A549 (cell line): ENCODE data around the gene KIF1C. TPM values are rescaled to one million over a fixed set of nuclear protein-coding genes. Genes with fewer than 3 reads are reported as not detected.
A peak's percentile ranks its signal among the peaks of the same experiment; 100 is the strongest.

Experiments used
- ATAC-seq, 2 experiments: fragments of 200-7000 bp in 1 of 2; fragments of >200 bp in 1 of 2; cut with Nextera tagmentation in 1 of 2; cut with Tn5 transposase in 1 of 2; 3 replicates each; pipeline versions ENCODE4 v1.8.0 to v1.9.1; 2018 to 2020; ENCODE audit warnings: mild to moderate bottlenecking in 1 of 2, moderate library complexity in 1 of 2
- CTCF ChIA-PET: fragments of 300-600 bp; sonication (Branson Sonifier 250); formaldehyde crosslinking; extraction: SDS; loops from one replicate; lab custom pipeline; 2021; ENCODE audit warnings: antibody characterized with exemption, inconsistent platforms; lab: Yijun Ruan, JAX
- POLR2A ChIA-PET: fragments of 350-600 bp; formaldehyde crosslinking; extraction: SDS; loops from one replicate; lab custom pipeline; 2021; ENCODE audit warnings: antibody characterized with exemption, inconsistent platforms; lab: Yijun Ruan, JAX
- DNase-seq, 2 experiments: peaks; one replicate each; pipeline versions ENCODE4 v3.0.0 to v3.0.0-alpha.2; 2011 to 2016; ENCODE audit warnings: low read depth in 1 of 2, low spot score in 1 of 2
- FAIRE-seq: peaks from 2 replicates; lab custom pipeline; 2011; peaks lifted over from hg19 to GRCh38; lab: Jason Lieb, UNC
- H3K27ac ChIP-seq, 2 experiments: fragments of >200 bp; sonication (Bioruptor Twin); formaldehyde crosslinking; 3 replicates each; pipeline ENCODE4 v1.5.1; 2016 to 2017
- H3K4me1 ChIP-seq: fragments of >200 bp; sonication (Bioruptor Twin); formaldehyde crosslinking; 3 replicates; pipeline ENCODE4 v1.6.1; 2016
- H3K4me2 ChIP-seq: fragments of >200 bp; sonication (Bioruptor Twin); formaldehyde crosslinking; 3 replicates; pipeline ENCODE4 v1.6.1; 2016
- H3K4me3 ChIP-seq: fragments of >200 bp; sonication (Bioruptor Twin); formaldehyde crosslinking; 3 replicates; pipeline ENCODE4 v1.5.1; 2016
- H3K9me3 ChIP-seq: fragments of >200 bp; sonication (Bioruptor Twin); formaldehyde crosslinking; 3 replicates; pipeline ENCODE4 v1.6.1; 2016
- CBX8 ChIP-seq: fragments of 200-600 bp; sonication (generic); IDR thresholded peaks from 2 replicates; pipeline ENCODE4 v1.6.1; 2016
- CEBPB ChIP-seq, 2 experiments: fragments of >200 bp in 1 of 2; sonication (Bioruptor Twin) in 1 of 2; formaldehyde crosslinking in 1 of 2; IDR thresholded peaks; 2 replicates each; pipeline ENCODE4 v1.6.1; 2012 to 2016
- CHD2 ChIP-seq: fragments of 150-350 bp; IDR thresholded peaks from 2 replicates; pipeline ENCODE4 v1.6.1; 2014; ENCODE audit warnings: low read length; ENCODE audit not compliant: partially characterized antibody
- CHD4 ChIP-seq: fragments of 200-600 bp; sonication (generic); IDR thresholded peaks from 2 replicates; pipeline ENCODE4 v1.6.1; 2016; ENCODE audit warnings: antibody characterized with exemption, mild to moderate bottlenecking, borderline replicate concordance
- EHF ChIP-seq: fragments of 250-450 bp; sonication (Bioruptor Pico); IDR thresholded peaks from 2 replicates; pipeline ENCODE4 v1.5.0; 2020; ENCODE audit warnings: mild to moderate bottlenecking
- FOXS1 ChIP-seq: fragments of 250-450 bp; sonication (Bioruptor Pico); IDR thresholded peaks from 2 replicates; pipeline ENCODE4 v1.5.0; 2020; ENCODE audit warnings: mild to moderate bottlenecking, moderate library complexity
- HDAC2 ChIP-seq: fragments of 200-600 bp; sonication (generic); IDR thresholded peaks from 2 replicates; pipeline ENCODE4 v1.6.1; 2016
- HOXB5 ChIP-seq: fragments of 250-450 bp; sonication (Bioruptor Pico); IDR thresholded peaks from 2 replicates; pipeline ENCODE4 v1.5.0; 2020; ENCODE audit warnings: mild to moderate bottlenecking, moderate library complexity
- JUN ChIP-seq, 2 experiments: fragments of >200 bp; sonication (Bioruptor Twin); formaldehyde crosslinking; IDR thresholded peaks; 2 replicates in 1 of 2; 3 replicates in 1 of 2; pipeline ENCODE4 v1.6.1; 2016 to 2017
- JUNB ChIP-seq: fragments of >200 bp; sonication (Bioruptor Twin); formaldehyde crosslinking; IDR thresholded peaks from 2 replicates; pipeline ENCODE4 v1.6.1; 2016
- NR3C1 ChIP-seq: fragments of >200 bp; sonication (Bioruptor Twin); formaldehyde crosslinking; IDR thresholded peaks from 3 replicates; pipeline ENCODE4 v1.6.1; 2017
- RARB ChIP-seq: fragments of 250-450 bp; sonication (Bioruptor Pico); IDR thresholded peaks from 2 replicates; pipeline ENCODE4 v1.8.0; 2021; ENCODE audit warnings: mild to moderate bottlenecking, moderate library complexity
- RFX5 ChIP-seq: fragments of 450-650 bp; IDR thresholded peaks from 2 replicates; pipeline ENCODE4 v1.7.1; 2014; ENCODE audit warnings: antibody characterized with exemption, mild to moderate bottlenecking, moderate library complexity
- RNF2 ChIP-seq: fragments of 200-600 bp; sonication (generic); IDR thresholded peaks from 2 replicates; pipeline ENCODE4 v1.6.1; 2016; ENCODE audit warnings: low read depth, mild to moderate bottlenecking, antibody characterized with exemption, moderate library complexity, borderline replicate concordance
- SMC3 ChIP-seq: fragments of >200 bp; sonication (Bioruptor Twin); formaldehyde crosslinking; IDR thresholded peaks from 3 replicates; pipeline ENCODE4 v1.6.1; 2018; ENCODE audit warnings: inconsistent platforms
- TFCP2L1 ChIP-seq: fragments of 250-450 bp; sonication (Bioruptor Pico); IDR thresholded peaks from 2 replicates; pipeline ENCODE4 v1.5.0; 2021; ENCODE audit warnings: mild to moderate bottlenecking
- TP53 ChIP-seq: fragments of 250-450 bp; sonication (Bioruptor Pico); IDR thresholded peaks from 2 replicates; pipeline ENCODE4 v1.5.0; 2021; ENCODE audit warnings: mild to moderate bottlenecking, moderate library complexity
- ZC3H11A ChIP-seq: fragments of 450-650 bp; IDR thresholded peaks from 2 replicates; pipeline ENCODE4 v1.6.1; 2014; ENCODE audit warnings: antibody characterized with exemption, mild to moderate bottlenecking
- ZFP36 ChIP-seq: fragments of 450-650 bp; IDR thresholded peaks from 2 replicates; pipeline ENCODE4 v1.6.1; 2014; ENCODE audit warnings: borderline replicate concordance; ENCODE audit not compliant: partially characterized antibody
- ZSCAN20 ChIP-seq: fragments of 250-450 bp; sonication (Bioruptor Pico); IDR thresholded peaks from 2 replicates; pipeline ENCODE4 v1.8.0; 2022; ENCODE audit warnings: mild to moderate bottlenecking, moderate library complexity
- WGBS: methylation state at CpG from one replicate; pipeline ENCODE4 v1.1.6; 2017; ENCODE audit errors: missing lambda C conversion rate; 5-methylcytosine and 5-hydroxymethylcytosine counted together
- polyA plus RNA-seq, 4 experiments: library from polyadenylated mRNA; depleted of rRNA in 3 of 4; stranded (reverse); fragments of >200 nt; fragmentation: RNase III in 1 of 4; extraction: RNeasy Plus Mini Kit Qiagen cat#74134 plus additional on column Dnase treatment in 1 of 4; gene quantifications; 2 replicates in 3 of 4; 3 replicates in 1 of 4; pipeline ENCODE4 v1.2.3, GENCODE V29; 2011 to 2017
- TF ChIP-seq, protein P1 (sequence below): fragments of 250-450 bp; sonication (Bioruptor Pico); IDR thresholded peaks from 2 replicates; pipeline ENCODE4 v1.5.0; 2021; ENCODE audit warnings: mild to moderate bottlenecking, moderate library complexity, borderline replicate concordance
- TF ChIP-seq, protein P2 (sequence below): IDR thresholded peaks from 2 replicates; pipeline ENCODE4 v1.6.1; 2012
- TF ChIP-seq, protein P3 (sequence below): fragments of 150-350 bp; IDR thresholded peaks from 2 replicates; pipeline ENCODE4 v1.6.1; 2014; ENCODE audit warnings: low read depth, mild to moderate bottlenecking, low read length
- TF ChIP-seq, protein P4 (sequence below): fragments of 250-450 bp; sonication (Bioruptor Pico); IDR thresholded peaks from 2 replicates; pipeline ENCODE4 v1.5.0; 2020; ENCODE audit warnings: low read depth, mild to moderate bottlenecking, moderate library complexity

The KIF1C gene
- polyA plus RNA-seq, 2 of the 4 experiments (the other 2 are of a cell fraction), result 48.4 to 77.4 TPM

DNA sequence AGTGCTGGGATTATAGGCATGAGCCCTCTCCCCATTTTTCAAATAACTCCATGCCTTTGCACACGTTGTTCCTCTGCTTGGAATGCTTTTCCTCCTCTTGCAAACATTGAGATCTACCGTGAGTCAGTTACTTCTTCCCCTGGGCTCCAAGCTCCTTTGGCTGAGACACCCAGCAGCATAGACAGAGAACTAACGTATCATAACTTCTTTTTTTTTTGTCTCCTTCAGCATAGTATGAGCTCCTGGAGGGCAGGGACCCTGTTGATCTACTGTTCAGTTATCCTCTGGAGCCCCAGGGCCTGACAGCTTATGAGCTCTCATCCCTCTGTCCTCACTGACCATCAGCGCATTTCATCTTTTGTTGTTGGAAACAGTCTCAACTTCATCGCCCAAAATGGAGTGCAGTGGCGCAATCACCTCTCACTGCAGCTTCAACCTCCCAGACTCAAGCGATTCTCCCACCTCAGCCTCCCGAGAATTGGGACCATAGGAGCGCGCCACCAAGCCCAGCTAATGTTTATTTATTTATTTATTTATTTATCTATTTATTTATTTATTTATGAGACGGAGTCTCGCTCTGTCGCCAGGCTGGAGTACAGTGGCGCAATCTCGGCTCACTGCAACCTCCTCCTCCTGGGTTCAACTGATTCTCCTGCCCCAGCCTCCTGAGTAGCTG, 32.3 kb upstream of the KIF1C start:
- ATAC-seq, result no peak
- WGBS, result 96% methylated on average over 15 of the region's 15 CpGs
- POLR2A ChIA-PET, result interaction anchor here (1.5 to 6.2 kb wide), 5 partner anchors 14 to 56 kb away, joined by 4 to 83 read pairs (median 67); partner anchors contain the start of genes CAMTA2, ENO3, PFN1 and RNF167
- Histone ChIP-seq H3K4me2 (peak overlapping the region; percentile 89), H3K9me3 (no peaks in the 10 kb centered on the region), H3K27ac (peak overlapping the region in 1 of 2 experiments; percentile 95; a peak in 4 of 6 replicates), H3K4me1 (peaks cover 21% of the 10 kb centered on the region), H3K4me3 (no peak overlapping the region; the same call in 2 of the 3 replicates)
- TF ChIP-seq CHD4, result no peak
- no peak for TF ChIP-seq SMC3
- TF ChIP-seq, protein P1, sequence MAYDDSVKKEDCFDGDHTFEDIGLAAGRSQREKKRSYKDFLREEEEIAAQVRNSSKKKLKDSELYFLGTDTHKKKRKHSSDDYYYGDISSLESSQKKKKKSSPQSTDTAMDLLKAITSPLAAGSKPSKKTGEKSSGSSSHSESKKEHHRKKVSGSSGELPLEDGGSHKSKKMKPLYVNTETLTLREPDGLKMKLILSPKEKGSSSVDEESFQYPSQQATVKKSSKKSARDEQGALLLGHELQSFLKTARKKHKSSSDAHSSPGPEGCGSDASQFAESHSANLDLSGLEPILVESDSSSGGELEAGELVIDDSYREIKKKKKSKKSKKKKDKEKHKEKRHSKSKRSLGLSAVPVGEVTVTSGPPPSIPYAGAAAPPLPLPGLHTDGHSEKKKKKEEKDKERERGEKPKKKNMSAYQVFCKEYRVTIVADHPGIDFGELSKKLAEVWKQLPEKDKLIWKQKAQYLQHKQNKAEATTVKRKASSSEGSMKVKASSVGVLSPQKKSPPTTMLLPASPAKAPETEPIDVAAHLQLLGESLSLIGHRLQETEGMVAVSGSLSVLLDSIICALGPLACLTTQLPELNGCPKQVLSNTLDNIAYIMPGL (CRISPR knock-in tag), result no peak
- TF ChIP-seq, protein P2, sequence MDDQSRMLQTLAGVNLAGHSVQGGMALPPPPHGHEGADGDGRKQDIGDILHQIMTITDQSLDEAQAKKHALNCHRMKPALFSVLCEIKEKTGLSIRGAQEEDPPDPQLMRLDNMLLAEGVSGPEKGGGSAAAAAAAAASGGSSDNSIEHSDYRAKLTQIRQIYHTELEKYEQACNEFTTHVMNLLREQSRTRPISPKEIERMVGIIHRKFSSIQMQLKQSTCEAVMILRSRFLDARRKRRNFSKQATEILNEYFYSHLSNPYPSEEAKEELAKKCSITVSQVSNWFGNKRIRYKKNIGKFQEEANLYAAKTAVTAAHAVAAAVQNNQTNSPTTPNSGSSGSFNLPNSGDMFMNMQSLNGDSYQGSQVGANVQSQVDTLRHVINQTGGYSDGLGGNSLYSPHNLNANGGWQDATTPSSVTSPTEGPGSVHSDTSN, result no peak
- no peak for TF ChIP-seq ZFP36
- TF ChIP-seq, protein P3, sequence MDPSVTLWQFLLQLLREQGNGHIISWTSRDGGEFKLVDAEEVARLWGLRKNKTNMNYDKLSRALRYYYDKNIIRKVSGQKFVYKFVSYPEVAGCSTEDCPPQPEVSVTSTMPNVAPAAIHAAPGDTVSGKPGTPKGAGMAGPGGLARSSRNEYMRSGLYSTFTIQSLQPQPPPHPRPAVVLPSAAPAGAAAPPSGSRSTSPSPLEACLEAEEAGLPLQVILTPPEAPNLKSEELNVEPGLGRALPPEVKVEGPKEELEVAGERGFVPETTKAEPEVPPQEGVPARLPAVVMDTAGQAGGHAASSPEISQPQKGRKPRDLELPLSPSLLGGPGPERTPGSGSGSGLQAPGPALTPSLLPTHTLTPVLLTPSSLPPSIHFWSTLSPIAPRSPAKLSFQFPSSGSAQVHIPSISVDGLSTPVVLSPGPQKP, result no peak
- no peak for TF ChIP-seq NR3C1
- no peak for TF ChIP-seq CBX8
- no peak for TF ChIP-seq TP53 (CRISPR knock-in tag)
- peak; percentile 26 to 56; a peak in 1 of 4 replicates for TF ChIP-seq CEBPB (IDR thresholded peaks at IDR 0.05)
- TF ChIP-seq JUN (IDR thresholded peaks at IDR 0.05), result no peak
- no peak for TF ChIP-seq EHF (CRISPR knock-in tag)
- TF ChIP-seq, protein P4, sequence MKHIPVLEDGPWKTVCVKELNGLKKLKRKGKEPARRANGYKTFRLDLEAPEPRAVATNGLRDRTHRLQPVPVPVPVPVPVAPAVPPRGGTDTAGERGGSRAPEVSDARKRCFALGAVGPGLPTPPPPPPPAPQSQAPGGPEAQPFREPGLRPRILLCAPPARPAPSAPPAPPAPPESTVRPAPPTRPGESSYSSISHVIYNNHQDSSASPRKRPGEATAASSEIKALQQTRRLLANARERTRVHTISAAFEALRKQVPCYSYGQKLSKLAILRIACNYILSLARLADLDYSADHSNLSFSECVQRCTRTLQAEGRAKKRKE, result no peak
- no peak for TF ChIP-seq RNF2
- TF ChIP-seq ZC3H11A, result peak; percentile 85
- CTCF ChIA-PET, result interaction anchor here (0.6 to 11.2 kb wide), 7 partner anchors 12 to 57 kb away, joined by 3 to 148 read pairs (median 22); partner anchors contain the start of genes CAMTA2, ENO3, RNF167 and SLC25A11
- no peak for FAIRE-seq
- DNase-seq, result no peak

DNA sequence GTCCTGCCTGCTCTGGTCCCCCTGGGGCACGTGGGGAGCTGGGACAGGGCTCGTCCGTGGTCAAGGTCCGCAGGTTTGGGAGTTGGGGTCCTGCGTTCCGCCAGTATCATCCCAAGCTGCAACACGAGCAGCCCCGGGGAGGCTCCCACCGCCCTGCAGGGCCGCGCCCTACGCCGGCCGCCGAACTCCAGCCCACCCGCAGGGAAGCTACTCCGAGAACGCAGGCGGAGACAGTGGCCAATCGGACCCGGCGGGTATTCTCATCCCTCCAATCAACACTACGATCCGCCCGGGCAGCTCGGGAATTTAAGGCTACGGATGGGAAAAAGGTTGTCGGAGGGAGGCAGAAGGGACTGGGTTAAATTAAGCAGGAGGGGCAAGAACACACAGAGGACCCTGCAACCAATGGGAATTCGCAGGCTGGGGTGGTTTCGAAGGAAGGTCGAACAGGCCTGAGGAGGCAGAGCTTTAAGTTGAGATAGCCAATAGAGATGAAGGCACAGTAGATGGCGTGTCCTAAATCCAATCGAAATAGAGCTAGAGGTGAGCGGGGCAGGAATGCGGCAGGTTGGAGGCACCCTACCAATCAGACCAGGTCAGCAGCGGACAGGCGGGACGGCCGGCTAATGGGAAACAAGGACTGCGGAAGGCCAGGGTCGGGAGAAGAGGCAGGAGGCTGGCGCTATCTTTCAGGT, 30.8 kb upstream of the KIF1C start:
- Histone ChIP-seq H3K27ac (peak overlapping the region; percentile 94 to 95), H3K4me1 (peaks cover 21% of the 10 kb centered on the region), H3K4me2 (peak overlapping the region; percentile 89), H3K4me3 (peak overlapping the region; percentile 63), H3K9me3 (no peaks in the 10 kb centered on the region)
- DNase-seq (peak; percentile 100), ATAC-seq (peak; percentile 89 to 95), FAIRE-seq (peak; percentile 100)
- WGBS, result 2% methylated on average over 42 of the region's 42 CpGs
- ChIA-PET CTCF (interaction anchor here (0.5 to 11.2 kb wide), 17 partner anchors 10 to 1458 kb away, joined by 3 to 148 read pairs (median 4); partner anchors contain the start of genes CAMTA2, ENO3, PFN1 and RNF167), POLR2A (interaction anchor here (0.8 to 6.2 kb wide), 23 partner anchors 9 to 257 kb away, joined by 3 to 83 read pairs (median 4); partner anchors contain the start of genes CAMTA2, ENO3, INCA1 and KIF1C)
- TF ChIP-seq FOXS1 (no peak), TFCP2L1 (0 out of 2 replicates have a peak, but pooled peaks have one; percentile 73), RFX5 (peak; percentile 79), CHD2 (peak; percentile 56), ZSCAN20 (CRISPR knock-in tag) (no peak), JUN (IDR thresholded peaks at IDR 0.05) (no peak; a peak in 2 of 5 replicates), ZC3H11A (no peak), HOXB5 (CRISPR knock-in tag) (no peak), JUNB (no peak), HDAC2 (no peak), RARB (CRISPR knock-in tag) (no peak)
- TF ChIP-seq, protein P1 (CRISPR knock-in tag), result no peak
- TF ChIP-seq, protein P4, result peak; percentile 86; the same call in 1 of the 2 replicates
